GM18873 (cell line): ENCODE data around the gene CCDC8.
"Not testable (repeated sequence)": the region's sequence is repeated elsewhere in the genome, so short reads cannot be mapped to it uniquely, and the experiment has no call there.

Experiments used
- ATAC-seq: cut with Tn5 transposase; IDR thresholded peaks from one replicate; pipeline ENCODE4 v1.9.1; 2021; ENCODE audit warnings: mild to moderate bottlenecking, moderate library complexity, moderate number of reproducible peaks; ENCODE audit not compliant: unreplicated experiment, low FRiP score

Gene CCDC8

GRCh38 chr19:46384396-46384795 is 29.0 kb downstream of the CCDC8 start:
- no peak for ATAC-seq

- ATAC-seq, result no peak
Measured at GRCh38 chr19:46383846-46384245, 29.5 kb downstream of the CCDC8 start.

GRCh38 chr19:46383171-46383815 is 30.1 kb downstream of the CCDC8 start:
- ATAC-seq, result no peak

- ATAC-seq, result no peak
Measured at GRCh38 chr19:46381756-46382345, 31.5 kb downstream of the CCDC8 start.

- ATAC-seq, result no peak
Measured at GRCh38 chr19:46381346-46381745, 32.0 kb downstream of the CCDC8 start.

- ATAC-seq, result no peak
Measured at GRCh38 chr19:46380690-46381089, 32.7 kb downstream of the CCDC8 start.

- no peak for ATAC-seq
Measured at GRCh38 chr19:46378268-46378667, 35.1 kb downstream of the CCDC8 start.

- no peak for ATAC-seq
Measured at GRCh38 chr19:46376241-46377153, 36.9 kb downstream of the CCDC8 start.

GRCh38 chr19:46375476-46376067 is 37.8 kb downstream of the CCDC8 start:
- ATAC-seq, result not testable (repeated sequence)

GRCh38 chr19:46374536-46375475 is 38.6 kb downstream of the CCDC8 start:
- ATAC-seq, result no peak

GRCh38 chr19:46373491-46374359 is 39.6 kb downstream of the CCDC8 start:
- ATAC-seq, result no peak

GRCh38 chr19:46372901-46373490 is 40.4 kb downstream of the CCDC8 start:
- no peak for ATAC-seq

- ATAC-seq, result no peak
Measured at GRCh38 chr19:46371371-46371901, 41.9 kb downstream of the CCDC8 start.

- no peak for ATAC-seq
Measured at GRCh38 chr19:46369817-46370216, 43.5 kb downstream of the CCDC8 start.

GRCh38 chr19:46368116-46368515 is 45.2 kb downstream of the CCDC8 start:
- no peak for ATAC-seq

GRCh38 chr19:46367426-46367825 is 45.9 kb downstream of the CCDC8 start:
- no peak for ATAC-seq

GRCh38 chr19:46366620-46367292 is 46.6 kb downstream of the CCDC8 start:
- no peak for ATAC-seq

- no peak for ATAC-seq
Measured at GRCh38 chr19:46365561-46365960, 47.8 kb downstream of the CCDC8 start.
